IMR-90 (cell line): Measurements from ENCODE around the gene DUSP14. TPM values are rescaled to one million over a fixed set of nuclear protein-coding genes. Genes with fewer than 3 reads are reported as not detected.

Source experiments
- ATAC-seq: fragments of 200-7000 bp; cut with Tn5 transposase; 2 replicates; pipeline ENCODE4 v1.9.1; 2020; ENCODE audit warnings: low read depth, mild to moderate bottlenecking, moderate library complexity
- BruUV-seq: library from RNA; stranded (reverse); fragments of 400-500 nt; replicated peaks from 2 replicates; lab custom pipeline; 2021; lab: Mats Ljungman, UMichigan
- CTCF ChIA-PET: fragments of 300-600 bp; formaldehyde crosslinking; extraction: SDS; loops from one replicate; lab custom pipeline; 2021; ENCODE audit warnings: antibody characterized with exemption; lab: Yijun Ruan, JAX
- POLR2A ChIA-PET: fragments of 300-600 bp; sonication (Branson Sonifier 250); formaldehyde crosslinking; loops from one replicate; lab custom pipeline; 2022; ENCODE audit warnings: antibody characterized with exemption; ENCODE audit not compliant: unreplicated experiment; lab: Charles Lee
- DNase-seq: peaks from one replicate; pipeline ENCODE4 v3.0.0; 2013
- H2AFZ ChIP-seq: replicated peaks from 2 replicates; pipeline ENCODE3; 2013; ENCODE audit warnings: low read length, mild to moderate bottlenecking; ENCODE audit not compliant: poor library complexity
- H2AK5ac ChIP-seq: 2 replicates; pipeline ENCODE4 v1.6.1; 2013; ENCODE audit warnings: low read depth, low read length, inconsistent platforms
- H2AK9ac ChIP-seq: replicated peaks from 2 replicates; pipeline ENCODE3; 2013; ENCODE audit warnings: mild to moderate bottlenecking, low read depth, low read length, moderate library complexity; ENCODE audit not compliant: poor library complexity
- H2BK120ac ChIP-seq: 2 replicates; pipeline ENCODE4 v1.6.1; 2013; ENCODE audit warnings: low read depth, low read length, inconsistent platforms
- H2BK15ac ChIP-seq: 3 replicates; pipeline ENCODE4 v1.6.1; 2013; ENCODE audit warnings: low read depth, low read length, inconsistent platforms
- H2BK20ac ChIP-seq: 2 replicates; pipeline ENCODE4 v1.6.1; 2013; ENCODE audit warnings: low read depth, mild to moderate bottlenecking, inconsistent platforms, low read length, moderate library complexity
- H2BK5ac ChIP-seq: 2 replicates; pipeline ENCODE4 v1.6.1; 2013; ENCODE audit warnings: mild to moderate bottlenecking, low read depth, low read length, inconsistent platforms; ENCODE audit not compliant: poor library complexity, severe bottlenecking
- H3K14ac ChIP-seq: replicated peaks from 2 replicates; pipeline ENCODE4 v1.6.1; 2013; ENCODE audit warnings: low read depth, low read length, inconsistent platforms
- H3K18ac ChIP-seq: 2 replicates; pipeline ENCODE4 v1.6.1; 2013; ENCODE audit warnings: low read depth, low read length, control low read depth
- H3K23ac ChIP-seq: 2 replicates; pipeline ENCODE4 v1.6.1; 2013; ENCODE audit warnings: low read depth, low read length, inconsistent platforms
- H3K27ac ChIP-seq: 2 replicates; pipeline ENCODE4 v1.5.1; 2013; ENCODE audit warnings: mild to moderate bottlenecking, control low read depth, low read length; ENCODE audit not compliant: insufficient read depth
- H3K27me3 ChIP-seq: 2 replicates; pipeline ENCODE4 v1.6.1; 2013; ENCODE audit warnings: low read length; ENCODE audit not compliant: control insufficient read depth, insufficient read depth
- H3K36me3 ChIP-seq: 2 replicates; pipeline ENCODE4 v1.6.1; 2013; ENCODE audit warnings: low read length, mixed read lengths; ENCODE audit not compliant: control insufficient read depth, insufficient read depth
- H3K4ac ChIP-seq: 2 replicates; pipeline ENCODE4 v1.6.1; 2013; ENCODE audit warnings: low read depth, low read length, inconsistent platforms
- H3K4me1 ChIP-seq: 2 replicates; pipeline ENCODE4 v1.6.1; 2013; ENCODE audit warnings: low read length, mixed read lengths; ENCODE audit not compliant: control insufficient read depth, insufficient read depth
- H3K4me2 ChIP-seq: 2 replicates; pipeline ENCODE4 v1.6.1; 2013; ENCODE audit warnings: low read depth, mild to moderate bottlenecking, control low read depth, low read length, moderate library complexity
- H3K4me3 ChIP-seq: 2 replicates; pipeline ENCODE4 v1.5.1; 2013; ENCODE audit warnings: low read depth, mild to moderate bottlenecking, control low read depth, low read length, moderate library complexity; ENCODE audit not compliant: insufficient read depth
- H3K56ac ChIP-seq: 2 replicates; pipeline ENCODE4 v1.6.1; 2013; ENCODE audit warnings: low read length, inconsistent platforms; ENCODE audit not compliant: insufficient read depth; ENCODE audit errors: extremely low read depth
- H3K79me1 ChIP-seq, 2 experiments: 2 replicates each; pipeline ENCODE4 v1.6.1; 2013; ENCODE audit warnings: low read length in 2 of 2, inconsistent platforms in 1 of 2, low read depth in 1 of 2
- H3K9ac ChIP-seq: 2 replicates; pipeline ENCODE4 v1.6.1; 2013; ENCODE audit warnings: low read depth, low read length, control low read depth
- H3K9me1 ChIP-seq: 2 replicates; pipeline ENCODE4 v1.6.1; 2013; ENCODE audit warnings: low read length, inconsistent platforms; ENCODE audit not compliant: insufficient read depth
- H3K9me3 ChIP-seq: 2 replicates; pipeline ENCODE4 v1.6.1; 2013; ENCODE audit warnings: low read length; ENCODE audit not compliant: control insufficient read depth, insufficient read depth
- H4K20me1 ChIP-seq: 2 replicates; pipeline ENCODE4 v1.6.1; 2013; ENCODE audit warnings: low read length, inconsistent platforms; ENCODE audit not compliant: insufficient read depth
- H4K5ac ChIP-seq: 2 replicates; pipeline ENCODE4 v1.6.1; 2013; ENCODE audit warnings: mild to moderate bottlenecking, low read depth, low read length, control low read depth
- H4K8ac ChIP-seq, 2 experiments: 2 replicates each; pipeline ENCODE4 v1.6.1; 2013; ENCODE audit warnings: low read depth in 2 of 2, low read length in 2 of 2, control low read depth in 1 of 2, inconsistent platforms in 1 of 2
- H4K91ac ChIP-seq: 2 replicates; pipeline ENCODE4 v1.6.1; 2013; ENCODE audit warnings: low read depth, low read length, inconsistent platforms; ENCODE audit not compliant: insufficient read depth
- CHD1 ChIP-seq: IDR thresholded peaks from 2 replicates; pipeline ENCODE4 v1.6.1; 2012; ENCODE audit warnings: low read depth, low read length, improper control_type of control experiment
- MAZ ChIP-seq: IDR thresholded peaks from 2 replicates; pipeline ENCODE4 v1.6.1; 2012; ENCODE audit warnings: low read depth, mild to moderate bottlenecking, low read length, improper control_type of control experiment, moderate library complexity, borderline replicate concordance
- NFE2L2 ChIP-seq: fragments of 150-350 bp; IDR thresholded peaks from 2 replicates; pipeline ENCODE4 v1.6.1; 2016; ENCODE audit warnings: low read depth, mild to moderate bottlenecking, low read length
- RAD21 ChIP-seq: IDR thresholded peaks from 2 replicates; pipeline ENCODE4 v1.6.1; 2012; ENCODE audit warnings: low read length, improper control_type of control experiment
- RCOR1 ChIP-seq: IDR thresholded peaks from 2 replicates; pipeline ENCODE4 v1.6.1; 2012; ENCODE audit warnings: mild to moderate bottlenecking, low read length, improper control_type of control experiment; ENCODE audit not compliant: insufficient replicate concordance
- RFX5 ChIP-seq: IDR thresholded peaks from 2 replicates; pipeline ENCODE4 v1.8.0; 2012; ENCODE audit warnings: low read depth, mild to moderate bottlenecking, low read length, moderate library complexity
- SMC3 ChIP-seq: fragments of 150-350 bp; IDR thresholded peaks from 2 replicates; pipeline ENCODE4 v1.6.1; 2016; ENCODE audit warnings: low read depth, mild to moderate bottlenecking, antibody characterized with exemption, low read length, moderate library complexity
- USF2 ChIP-seq: fragments of 150-350 bp; IDR thresholded peaks from 2 replicates; pipeline ENCODE4 v1.6.1; 2017; ENCODE audit warnings: mild to moderate bottlenecking, antibody characterized with exemption, low read length, low read depth
- WGBS, 2 experiments: methylation state at CpG; one replicate each; pipeline versions ENCODE4 v1.1.5 to v1.1.7; 2013; ENCODE audit warnings: missing lambda C conversion rate in 2 of 2; ENCODE audit not compliant: insufficient read length in 1 of 2; ENCODE audit errors: extremely low coverage in 2 of 2; 5-methylcytosine and 5-hydroxymethylcytosine counted together
- dilution Hi-C: fragments of 300-500 bp; cut with HindIII; formaldehyde crosslinking; loops from one replicate; pipeline ENCODE4 v1.14.3; 2018; ENCODE audit warnings: low sequenced_read_pairs; ENCODE audit not compliant: unreplicated experiment
- in situ Hi-C: fragments of 300-500 bp; cut with MboI; formaldehyde crosslinking; loops from 3 replicates; pipeline ENCODE4 v1.14.3; 2019; ENCODE audit warnings: low sequenced_read_pairs, inconsistent platforms, mixed read lengths
- intact Hi-C: fragments of 100-400 bp; cut with micrococcal nuclease; formaldehyde crosslinking; loops from 2 replicates; pipeline ENCODE4 v1.10.0; 2022
- polyA plus RNA-seq, 3 experiments: library from polyadenylated mRNA; depleted of rRNA; stranded (reverse); fragments of >200 nt; gene quantifications; 2 replicates each; pipeline ENCODE4 v1.2.3, GENCODE V29; 2012; ENCODE audit warnings: low replicate concordance in 1 of 3
- total RNA-seq: library from RNA; depleted of rRNA; stranded (reverse); fragments of >200 nt; gene quantifications from 2 replicates; pipeline ENCODE4 v1.2.3, GENCODE V29; 2012

The DUSP14 gene
- total and polyA plus RNA-seq, 2 of the 4 experiments (the other 2 are of a cell fraction) = 97.5 to 127 TPM

DNA sequence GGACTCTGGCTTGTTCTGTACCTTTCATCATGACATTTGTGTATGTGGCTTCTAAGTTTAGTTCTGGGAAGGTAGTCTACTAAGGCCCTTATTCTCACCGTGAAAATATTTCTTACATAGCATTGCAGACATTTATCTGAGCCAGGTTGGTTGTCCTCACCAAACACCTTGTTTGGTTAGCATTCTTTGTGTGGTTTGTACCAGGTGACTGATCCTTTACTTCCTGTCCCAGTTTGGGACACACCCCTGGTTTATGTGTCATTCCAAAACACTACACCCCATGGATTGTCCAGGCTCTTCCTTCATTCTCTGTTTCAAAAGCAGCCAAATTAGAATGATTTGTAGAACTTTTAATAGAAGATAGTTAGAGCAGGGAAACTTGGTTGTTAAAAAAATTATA lies 23.2 kb upstream of the DUSP14 start:
- H2AK5ac ChIP-seq = no peak overlapping the region
- intact Hi-C loops = no loop called here
- no peak overlapping the region for H3K4me2 ChIP-seq
- H3K27me3 ChIP-seq = no peaks in the 10 kb centered on the region
- H3K4ac ChIP-seq = no peak overlapping the region
- dilution Hi-C loops = no loop called here
- ChIA-PET POLR2A (no interaction called here), CTCF (no interaction called here)
- TF ChIP-seq USF2 = no peak
- no peak for TF ChIP-seq MAZ
- no peak for TF ChIP-seq RAD21
- no peak for TF ChIP-seq RFX5
- TF ChIP-seq CHD1 = no peak
- no peak for TF ChIP-seq SMC3
- TF ChIP-seq NFE2L2 = no peak
- TF ChIP-seq RCOR1 = no peak
- no TSS peak for BruUV-seq
- H3K9me3 ChIP-seq = no peaks in the 10 kb centered on the region
- H2BK120ac ChIP-seq = no peak overlapping the region
- no peak overlapping the region for H3K27ac ChIP-seq
- H3K79me1 ChIP-seq = peaks cover 3 to 7% of the 10 kb centered on the region in 2 experiments; a peak in 2 of 4 replicates
- peaks cover 18% of the 10 kb centered on the region for H3K36me3 ChIP-seq
- no peak overlapping the region for H4K91ac ChIP-seq
- in situ Hi-C loops = no loop called here
- no peak overlapping the region for H4K5ac ChIP-seq
- DNase-seq (no peak), ATAC-seq (no peak)
- H2BK15ac ChIP-seq = no peak overlapping the region
- no peaks in the 10 kb centered on the region for H3K9me1 ChIP-seq
- H2AK9ac ChIP-seq = no peak overlapping the region
- no peak overlapping the region for H3K56ac ChIP-seq
- H3K14ac ChIP-seq = no peak overlapping the region
- no CpG with 5 or more reads among the region's 1 CpG for WGBS, 2 experiments
- no peak overlapping the region for H4K8ac ChIP-seq
- H2AFZ ChIP-seq = no peak overlapping the region
- H3K4me1 ChIP-seq = no peaks in the 10 kb centered on the region
- H3K23ac ChIP-seq = no peak overlapping the region
- H3K9ac ChIP-seq = no peak overlapping the region
- no peak overlapping the region for H2BK5ac ChIP-seq
- H3K18ac ChIP-seq = no peak overlapping the region
- H4K20me1 ChIP-seq = no peaks in the 10 kb centered on the region
- H2BK20ac ChIP-seq = 0 out of 2 replicates have a peak overlapping the region, but pooled peaks have one; percentile 16
- no peak overlapping the region for H3K4me3 ChIP-seq
